Measurements from ENCODE around the gene DEFB110.

Gene DEFB110

DNA sequence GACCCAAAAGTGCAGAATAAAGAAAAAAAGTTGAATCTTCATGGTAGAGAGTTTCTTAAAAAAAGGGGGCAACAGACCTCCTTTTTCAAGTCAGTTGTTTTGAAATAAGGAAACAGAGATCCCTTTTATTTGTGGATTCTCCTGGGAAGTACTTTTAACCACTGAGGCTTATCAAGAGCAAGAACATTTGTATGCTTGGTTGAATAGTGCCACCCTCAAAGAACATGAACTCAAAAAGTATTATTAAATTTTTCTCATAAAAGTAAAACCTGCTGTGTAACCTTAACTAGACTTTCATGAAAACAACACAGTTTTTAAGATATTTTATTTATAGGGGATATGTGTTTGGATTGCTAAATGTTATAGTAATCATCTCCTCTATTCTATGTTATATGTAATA lies at the start of gene DEFB110:
DEFB110 (minus strand) TSS at position 101 of the 400 bp plus-strand sequence; CDS start at position 42, 59 bp downstream.
- no peak for DNase-seq

DNA sequence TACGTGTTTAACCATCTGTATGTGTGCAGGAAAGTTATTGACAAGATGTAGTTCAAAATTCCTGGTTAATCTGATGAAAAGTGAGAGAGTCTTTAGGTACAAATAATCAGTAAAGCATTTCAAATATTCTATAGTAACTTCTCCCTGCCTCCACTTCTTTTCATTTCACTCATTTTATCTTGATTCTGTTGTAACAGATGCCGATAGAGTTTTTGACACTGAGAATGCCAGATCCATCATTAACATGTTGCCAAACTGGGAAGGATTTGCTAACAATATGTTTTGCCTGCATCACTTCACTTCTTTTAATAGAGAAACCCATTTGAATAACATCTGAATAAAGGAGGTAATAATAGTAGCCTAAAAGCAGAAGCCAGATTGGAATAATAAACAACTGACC lies 48.3 kb upstream of the DEFB110 start:
- no peak for DNase-seq

DNA sequence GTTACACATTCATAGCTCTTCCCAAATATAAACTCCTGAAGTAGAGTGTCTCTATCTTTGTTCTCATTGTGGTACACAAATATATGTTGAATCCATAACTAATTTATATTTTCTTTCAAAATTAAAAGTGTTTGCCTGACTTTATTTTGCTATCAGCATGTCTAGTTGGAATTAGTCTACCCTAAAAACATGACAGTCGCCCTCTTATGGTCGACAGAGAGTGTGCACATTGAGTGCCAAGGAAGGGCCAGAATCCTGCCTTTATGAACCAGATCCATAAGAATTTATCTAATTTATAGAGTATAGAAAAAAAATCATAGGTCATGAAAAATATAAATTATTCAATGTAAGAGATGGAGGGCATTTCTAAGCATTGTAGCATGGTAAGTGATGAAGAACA lies 40.3 kb upstream of the DEFB110 start:
- no peak for DNase-seq

DNA sequence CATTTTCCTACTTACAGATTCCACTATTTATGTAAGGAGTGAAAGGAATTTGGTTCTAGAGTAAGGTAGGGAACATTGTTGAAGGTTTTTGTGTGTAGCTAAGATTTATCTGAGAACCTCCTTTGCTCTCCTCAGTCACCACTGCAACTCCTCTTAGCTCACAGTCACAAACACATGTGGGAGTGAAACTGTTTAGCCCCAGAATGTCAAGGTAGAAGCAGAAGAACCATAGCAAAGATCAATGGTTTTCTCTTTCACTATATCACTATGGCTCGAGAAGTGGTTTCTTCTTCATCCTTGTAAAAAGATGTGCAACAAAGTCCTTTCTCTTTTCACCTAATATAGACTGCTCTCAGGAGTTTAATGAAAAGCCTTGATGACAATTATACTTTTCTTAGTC lies 34.4 kb upstream of the DEFB110 start:
- DNase-seq: no peak

DNA sequence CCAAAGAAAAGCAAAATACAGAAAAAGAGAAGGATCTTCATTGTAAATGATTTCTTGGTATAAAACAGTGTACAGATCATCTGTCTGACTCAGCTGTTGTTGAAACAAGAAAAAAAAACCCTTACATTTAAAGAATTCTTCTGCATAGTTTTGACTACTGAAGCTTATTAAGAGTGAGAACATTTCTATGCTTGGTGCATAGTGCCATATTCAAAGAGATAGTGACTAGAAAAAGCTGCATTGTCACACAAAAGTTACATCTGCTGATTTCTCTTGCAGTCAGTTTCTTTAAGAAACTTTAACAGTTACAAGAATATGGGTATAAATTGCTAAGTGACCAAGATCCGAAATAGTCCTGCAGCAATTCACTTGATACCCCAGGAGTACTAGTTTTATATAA lies 28.0 kb upstream of the DEFB110 start, which contains the start of gene DEFB112:
DEFB112 (minus strand) TSS at position 101 of the 400 bp plus-strand sequence; CDS start at position 41, 60 bp downstream.
- no peak for DNase-seq

DNA sequence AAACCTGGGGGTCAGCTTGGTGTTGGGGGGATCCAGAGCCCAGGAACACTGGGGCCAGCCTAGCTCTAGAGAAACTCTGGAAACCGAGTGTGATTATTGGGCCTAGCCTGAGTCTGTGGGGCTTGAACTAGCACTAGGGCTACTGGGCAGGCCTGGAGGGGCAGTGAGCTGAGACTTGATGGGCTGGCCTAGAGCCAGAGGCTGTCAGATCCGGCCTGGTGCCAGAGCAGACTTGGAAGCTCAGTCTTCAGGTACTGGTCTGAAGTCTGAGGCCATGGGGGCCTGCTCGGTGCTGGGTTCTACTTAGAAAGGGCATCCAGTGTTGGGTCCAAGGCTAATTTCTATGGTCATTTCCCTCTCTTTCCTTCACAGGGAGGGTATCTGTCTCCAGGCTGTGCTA lies 25.2 kb upstream of the DEFB110 start:
- no peak for DNase-seq

DNA sequence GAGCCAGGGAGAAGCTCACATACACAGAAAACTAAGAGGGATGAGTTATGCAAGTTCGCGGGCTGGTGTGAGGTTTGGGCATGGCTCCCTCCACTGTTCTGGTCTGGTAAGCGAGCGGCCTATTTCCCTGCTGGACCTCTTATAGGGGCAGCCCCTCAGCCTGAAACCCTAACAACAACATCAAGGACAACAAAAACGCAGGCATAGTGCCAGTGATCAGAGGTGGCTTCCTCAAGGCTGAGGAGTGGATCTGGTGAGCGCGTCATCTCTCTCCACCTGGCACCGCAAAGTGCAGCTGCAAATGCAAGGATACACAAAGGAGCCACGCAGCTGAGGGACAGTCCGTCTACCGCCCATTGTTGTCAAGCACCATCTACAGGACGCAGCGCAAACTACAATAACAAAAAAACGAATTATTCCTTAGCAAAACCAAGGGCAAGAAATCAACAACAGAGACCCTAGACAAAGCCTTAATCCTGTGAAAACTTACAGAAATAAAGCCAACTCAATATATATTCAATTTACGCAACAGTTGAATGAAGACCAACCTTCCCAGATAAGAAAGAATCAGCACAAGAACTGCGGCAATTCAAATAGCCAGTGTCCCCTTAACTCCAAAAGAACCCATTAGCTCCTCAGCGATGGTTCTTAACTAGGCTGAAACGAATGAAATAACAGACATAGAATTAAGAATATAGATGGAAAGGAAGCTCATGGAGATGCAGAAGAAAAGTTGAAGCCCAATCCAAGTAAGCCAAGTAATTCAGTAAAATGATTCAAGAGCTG lies 9.2 kb upstream of the DEFB110 start:
- DNase-seq: no peak

DNA sequence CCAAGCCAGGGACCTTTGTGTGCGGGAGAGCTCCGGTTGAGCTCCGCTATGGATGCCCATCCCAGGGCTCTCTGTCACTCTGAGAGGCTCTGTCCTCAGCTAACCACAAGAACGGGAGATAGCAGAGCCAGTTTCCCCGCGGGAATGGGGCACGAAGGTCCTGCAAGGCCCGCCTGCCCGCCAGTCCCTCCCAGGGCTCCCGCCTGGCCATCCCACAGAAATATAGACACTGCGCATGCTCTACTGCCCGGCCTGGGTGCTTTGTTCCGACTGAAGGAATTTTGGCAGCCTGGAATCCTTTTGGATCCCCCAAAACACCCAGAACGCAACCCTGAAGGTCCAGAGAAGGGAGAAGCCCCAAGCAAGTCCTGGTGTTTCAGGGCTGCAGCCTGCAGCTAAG lies 8.6 kb upstream of the DEFB110 start:
- DNase-seq: no peak

DNA sequence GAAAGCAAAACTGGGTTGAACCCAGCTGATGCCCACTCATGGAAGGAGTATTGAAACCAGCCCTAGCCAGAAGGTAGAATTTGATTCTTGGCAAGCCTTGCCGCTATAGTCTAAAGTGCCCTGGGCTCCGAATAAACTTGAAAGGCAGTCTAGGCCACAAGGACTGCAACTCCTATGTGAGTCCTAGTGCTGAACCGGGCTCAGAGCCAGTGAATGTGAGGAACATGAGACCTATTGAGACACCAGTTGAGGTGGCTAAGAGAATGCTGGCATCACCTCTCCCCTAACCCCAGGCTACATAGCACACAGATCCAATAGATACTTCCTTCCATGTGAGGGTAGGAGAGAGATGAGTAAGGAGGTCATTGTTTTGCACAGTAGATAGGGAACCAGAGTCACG lies 3.5 kb upstream of the DEFB110 start:
- DNase-seq: no peak

DNA sequence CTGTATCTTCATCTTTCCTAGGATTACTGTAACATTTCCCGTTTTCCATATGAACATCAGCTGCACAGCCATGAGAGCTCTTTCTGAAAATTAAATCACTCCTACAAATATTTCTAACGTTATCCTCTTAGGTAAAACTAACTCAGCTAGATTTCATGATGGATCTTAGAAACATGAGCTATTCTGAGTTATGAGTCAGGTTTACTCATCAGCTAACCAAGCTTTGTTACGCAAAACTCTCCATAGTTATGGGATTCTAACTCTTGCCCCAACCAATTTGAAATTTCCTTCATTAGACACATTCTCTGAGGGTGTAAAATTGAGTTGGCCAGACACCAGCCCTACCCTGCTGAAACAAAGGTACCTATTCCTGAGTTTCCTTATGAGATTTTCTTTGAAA lies 14.0 kb downstream of the DEFB110 start:
- no peak for DNase-seq

DNA sequence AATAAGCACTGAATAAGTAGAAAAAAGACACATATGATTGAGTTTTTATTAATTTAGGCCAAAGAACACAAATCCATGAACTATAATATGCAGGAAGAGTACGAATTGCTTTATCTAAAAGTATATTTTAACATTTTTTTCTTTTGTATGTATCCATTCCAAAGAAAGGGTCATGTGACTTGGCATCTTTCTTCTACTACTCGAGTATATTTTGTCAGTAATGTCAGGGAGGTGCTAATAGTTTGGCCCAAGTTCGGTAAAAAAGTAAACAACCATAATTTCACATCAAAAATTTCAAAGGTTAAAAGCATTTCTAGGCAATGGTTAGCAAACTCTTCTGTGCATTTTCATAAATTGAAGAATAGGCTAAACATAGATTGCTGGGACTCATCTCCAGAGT lies 18.7 kb downstream of the DEFB110 start:
- DNase-seq: no peak

DNA sequence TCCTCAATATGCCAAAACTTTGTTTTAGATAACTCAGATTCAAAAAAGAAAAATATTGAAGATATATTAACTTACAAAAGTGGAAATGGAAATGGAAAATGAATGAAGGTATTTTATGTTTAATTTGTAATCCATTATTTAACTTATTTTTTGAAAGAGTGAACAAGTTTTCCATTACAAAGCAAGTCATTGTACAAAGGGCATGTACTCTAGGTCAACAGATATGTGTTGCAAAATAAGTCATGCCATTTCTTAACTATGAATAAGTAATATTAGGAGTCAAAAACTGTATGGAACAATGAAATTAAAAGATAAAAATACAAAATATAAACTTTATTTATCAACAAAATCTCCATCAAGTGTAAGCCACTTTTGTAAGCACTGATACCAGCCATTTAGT lies 26.5 kb downstream of the DEFB110 start:
- no peak for DNase-seq

DNA sequence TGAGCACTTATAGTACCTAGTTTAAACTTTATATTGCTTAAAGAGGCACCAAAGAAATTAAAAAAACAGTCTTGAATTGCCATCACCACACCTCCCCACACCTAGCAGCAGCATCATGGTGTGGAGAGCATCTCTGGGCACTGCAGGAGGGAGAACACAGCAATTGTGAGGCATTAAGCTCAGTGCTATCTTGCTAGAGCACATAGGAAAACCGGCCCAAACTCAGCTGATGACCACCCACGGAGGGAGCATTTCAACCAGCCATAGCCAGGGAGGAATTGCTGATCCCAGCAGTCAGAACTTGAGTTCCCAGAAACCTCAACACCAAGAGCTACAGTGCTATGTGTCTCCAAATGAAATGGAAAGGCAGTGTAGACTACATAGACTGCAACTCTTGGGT lies 32.9 kb downstream of the DEFB110 start:
- DNase-seq: no peak

DNA sequence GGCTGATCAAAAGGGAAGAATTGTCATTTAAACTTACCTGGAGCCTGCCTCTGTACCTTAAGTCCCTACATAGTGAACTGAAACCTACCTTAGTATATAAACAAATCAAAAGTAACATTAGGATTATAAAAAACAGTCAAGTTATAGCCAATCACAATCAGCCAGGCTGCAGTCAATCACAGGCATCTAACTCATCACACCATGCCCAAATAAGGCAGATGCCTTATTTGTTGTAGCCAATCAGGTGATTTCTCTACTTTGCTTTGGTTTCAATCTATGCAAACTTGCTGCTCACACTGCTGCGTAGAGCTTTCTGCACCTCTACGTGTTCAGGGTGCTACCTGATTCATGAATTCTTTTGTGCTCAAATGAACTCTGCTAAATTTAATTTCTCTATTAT lies 34.0 kb downstream of the DEFB110 start:
- DNase-seq: no peak

DNA sequence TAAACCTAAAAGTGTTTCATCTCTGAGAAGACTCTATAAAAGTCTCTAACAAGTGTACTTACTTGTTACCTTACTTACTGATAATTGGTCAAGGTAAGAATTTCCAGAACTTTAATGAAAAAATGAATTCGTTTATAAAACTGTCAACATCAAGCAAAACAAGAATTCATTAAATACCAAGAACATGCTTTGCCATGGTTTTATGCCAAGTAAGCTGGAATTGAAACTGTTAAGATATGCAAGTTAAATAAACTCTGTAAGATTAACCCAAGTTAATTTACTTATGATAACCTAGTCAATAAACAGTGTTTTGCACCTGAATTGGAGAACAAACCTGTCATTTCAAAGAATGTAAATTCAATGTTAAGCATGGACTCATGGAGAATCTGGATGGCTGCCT lies 35.2 kb downstream of the DEFB110 start:
- DNase-seq: no peak

DNA sequence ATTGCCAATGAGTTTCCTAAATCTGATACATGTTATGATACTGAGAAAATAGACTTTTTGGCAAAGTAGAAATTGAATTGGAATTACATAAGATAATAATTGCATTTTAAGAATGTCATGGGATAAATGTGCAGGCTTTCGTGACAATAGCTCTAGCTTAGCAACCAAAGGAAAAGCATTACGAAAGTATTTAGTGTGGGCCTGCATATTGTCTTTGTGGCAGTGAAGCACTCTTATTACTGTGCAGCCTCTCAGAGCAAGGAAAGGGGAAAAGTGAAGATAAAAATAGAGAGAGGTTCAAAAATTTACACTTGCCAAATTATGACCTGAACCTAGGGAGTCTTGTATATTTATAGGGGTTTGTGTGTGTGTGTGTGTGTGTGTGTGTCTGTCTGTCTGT lies 39.7 kb downstream of the DEFB110 start:
- DNase-seq: no peak

DNA sequence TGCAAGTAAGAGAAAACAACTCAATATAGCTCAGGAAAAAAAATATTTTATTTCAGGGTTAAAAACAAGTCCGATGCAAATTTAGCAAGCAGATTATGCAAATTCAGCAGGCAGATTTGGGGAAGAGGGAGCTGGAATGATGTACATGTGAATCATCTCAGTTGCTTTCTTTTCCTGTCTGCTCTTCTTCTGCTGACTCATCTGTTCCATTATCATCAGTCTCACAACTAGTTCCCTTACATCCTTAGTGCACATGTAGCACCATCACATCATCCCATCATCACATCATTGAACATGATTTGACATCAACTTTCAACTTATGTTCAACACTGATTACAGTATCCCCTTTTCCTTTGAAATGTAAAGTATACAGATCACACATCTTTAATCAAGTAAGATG lies 40.9 kb downstream of the DEFB110 start:
- no peak for DNase-seq

DNA sequence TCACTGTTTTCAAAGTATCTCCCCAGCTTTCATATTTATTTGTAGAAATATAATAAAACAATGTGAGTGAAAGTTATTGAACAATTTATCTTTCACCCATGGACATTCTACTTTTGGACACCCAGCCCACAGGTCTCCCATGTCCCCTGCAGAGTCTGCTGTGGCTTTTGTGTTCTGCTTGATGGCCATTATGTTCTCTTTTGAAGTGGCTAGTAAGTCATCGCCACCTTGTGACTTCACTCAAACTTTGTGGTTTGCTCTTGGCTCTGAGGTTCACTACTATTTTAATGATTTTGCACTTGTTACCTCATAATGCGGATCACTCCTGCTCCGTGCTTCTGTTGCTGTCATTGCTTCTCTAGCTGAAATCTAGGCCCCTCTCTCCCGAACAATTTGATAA lies 42.2 kb downstream of the DEFB110 start:
- DNase-seq: no peak

DNA sequence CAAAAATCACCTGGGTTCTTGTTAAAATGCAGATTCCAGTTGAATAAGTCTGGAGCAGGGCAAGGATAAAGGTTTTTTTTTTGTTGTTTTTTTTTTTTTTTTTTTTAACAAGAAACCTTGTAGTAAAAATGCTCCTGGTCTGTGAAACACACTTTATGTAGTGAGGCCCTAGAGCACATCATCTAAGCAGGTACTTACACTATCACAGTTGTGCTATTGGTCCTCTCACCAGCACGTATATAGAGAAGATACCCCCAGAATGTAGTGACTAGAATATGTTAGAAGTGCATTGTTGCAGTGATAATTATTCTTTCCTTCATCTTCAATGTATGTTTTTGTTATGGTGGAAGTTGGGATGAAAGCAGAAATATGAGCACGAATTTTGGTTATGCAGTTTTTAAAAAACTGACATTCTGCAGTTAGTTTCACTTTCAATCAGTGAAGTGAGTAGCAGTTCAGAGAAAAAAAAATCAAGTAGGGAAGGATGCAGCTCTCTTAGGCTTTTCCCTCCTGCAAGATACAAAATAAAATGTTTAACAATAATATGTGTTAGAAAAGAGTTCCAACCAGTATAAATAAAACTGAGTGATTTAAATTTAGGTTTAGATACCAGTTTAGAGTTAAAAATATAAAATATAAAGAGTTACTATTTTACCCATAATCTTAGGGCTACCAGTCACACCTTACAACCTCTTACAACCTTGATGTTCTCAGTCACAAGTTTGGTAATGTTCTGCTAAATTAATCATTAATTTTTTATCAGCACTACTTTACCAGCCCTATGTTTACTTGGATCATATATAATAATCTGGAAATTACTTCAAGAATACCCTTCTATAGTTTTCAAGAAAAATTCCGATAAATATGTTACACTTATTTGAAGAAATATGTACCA lies 43.2 kb downstream of the DEFB110 start:
- no peak for DNase-seq

DNA sequence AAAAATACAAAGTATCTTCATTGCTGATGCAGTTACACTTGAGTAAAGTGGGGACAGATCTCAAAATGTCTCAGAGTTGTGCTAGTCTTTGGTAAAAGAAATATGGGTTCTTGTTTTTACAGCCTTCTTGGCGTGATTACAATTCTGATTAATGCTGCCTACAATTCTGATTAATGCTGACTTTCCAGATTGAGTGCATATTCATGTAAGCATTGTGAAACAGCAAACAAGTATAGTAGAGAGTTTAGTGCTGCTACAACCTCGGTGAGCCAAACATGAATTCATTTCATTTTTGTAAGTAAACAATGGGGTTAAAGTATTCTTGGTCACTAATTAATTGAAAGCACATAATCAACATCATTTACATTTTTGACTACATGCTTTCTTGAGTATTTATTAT lies 52.2 kb downstream of the DEFB110 start, which contains the start of gene DEFB113:
DEFB113 (minus strand) TSS at position 21 of the 400 bp plus-strand sequence; CDS start at position 21, 0 bp downstream.
- no peak for DNase-seq
